SKM-1 (cell line): Measurements from ENCODE around the gene TCEA2.
A peak's percentile ranks its signal among the peaks of the same experiment; 100 is the strongest.

Experiments
- DNase-seq: peaks from one replicate; lab custom pipeline; 2025; ENCODE audit not compliant: unreplicated experiment; lab: John Stamatoyannopoulos, UW

The TCEA2 gene

GRCh38 chr20:64048402-64049044 lies 14.5 kb upstream of the TCEA2 start:
- no peak for DNase-seq

- no peak for DNase-seq
Measured at GRCh38 chr20:64049060-64049877, 13.7 kb upstream of the TCEA2 start, which contains the start of gene SOX18. SOX18 (minus strand) TSS chr20:64049639; CDS start chr20:64049516, 123 bp downstream.

- no peak for DNase-seq
Measured at GRCh38 chr20:64049878-64050260, 13.1 kb upstream of the TCEA2 start.

GRCh38 chr20:64050261-64051032 lies 12.6 kb upstream of the TCEA2 start:
- DNase-seq = no peak

GRCh38 chr20:64051033-64051452 lies 12.0 kb upstream of the TCEA2 start:
- DNase-seq = no peak

GRCh38 chr20:64051561-64052325 lies 11.3 kb upstream of the TCEA2 start:
- DNase-seq = no peak

- DNase-seq = no peak
Measured at GRCh38 chr20:64052326-64052722, 10.7 kb upstream of the TCEA2 start.

- no peak for DNase-seq
Measured at GRCh38 chr20:64052987-64053840, 9.8 kb upstream of the TCEA2 start.

- DNase-seq = no peak
Measured at GRCh38 chr20:64053841-64054661, 8.9 kb upstream of the TCEA2 start.

- no peak for DNase-seq
Measured at GRCh38 chr20:64055396-64055892, 7.6 kb upstream of the TCEA2 start.

- no peak for DNase-seq
Measured at GRCh38 chr20:64055893-64056638, 6.9 kb upstream of the TCEA2 start.

- DNase-seq = no peak
Measured at GRCh38 chr20:64056639-64056888, 6.4 kb upstream of the TCEA2 start.

- DNase-seq = no peak
Measured at GRCh38 chr20:64056889-64057627, 5.9 kb upstream of the TCEA2 start.

- peak; percentile 34 for DNase-seq
Measured at GRCh38 chr20:64057628-64058498, 5.1 kb upstream of the TCEA2 start.

- no peak for DNase-seq
Measured at GRCh38 chr20:64058536-64058935, 4.5 kb upstream of the TCEA2 start.

- DNase-seq = no peak
Measured at GRCh38 chr20:64062276-64062595, 762 bp upstream of the TCEA2 start.
